Body of pancreas (tissue), 4 donors: ENCODE results near the gene MSX1.

Experiments
- CTCF ChIP-seq, 7 experiments: fragments of 450-650 bp in 4 of 7; fragments of 200-600 bp in 3 of 7; sonication (generic) in 3 of 7; IDR thresholded peaks; one replicate each; pipeline ENCODE4 v1.5.1; 2016 to 2019; ENCODE audit warnings: antibody characterized with exemption in 7 of 7
- POLR2A ChIP-seq, 3 donors: fragments of 450-650 bp; IDR thresholded peaks; one replicate each; pipeline ENCODE4 v1.6.1; 2016; ENCODE audit warnings: antibody characterized with exemption in 3 of 3, mild to moderate bottlenecking in 2 of 3

GRCh38 chr4:4847011-4847410 is 12.5 kb upstream of the MSX1 start:
- no peak for TF ChIP-seq CTCF (IDR thresholded peaks at IDR 0.05)
- TF ChIP-seq POLR2A (IDR thresholded peaks at IDR 0.05) = no peak
